WTC11 (cell line): ENCODE results near the gene AKIRIN1.

ENCODE experiments used
- CREM ChIP-seq: sonication (generic); formaldehyde crosslinking; IDR thresholded peaks from 2 replicates; pipeline ENCODE4 v1.8.1; 2022; ENCODE audit warnings: mild to moderate bottlenecking, missing genetic modification reagents, moderate library complexity
- NFYB ChIP-seq: sonication (generic); formaldehyde crosslinking; conservative IDR thresholded peaks from 2 replicates; pipeline ENCODE4 v1.8.0; 2022; ENCODE audit warnings: low read depth, missing genetic modification reagents
- TF ChIP-seq, protein P1 (sequence below): sonication (generic); formaldehyde crosslinking; IDR thresholded peaks from 2 replicates; pipeline ENCODE4 v1.8.0; 2022; ENCODE audit warnings: mild to moderate bottlenecking, missing genetic modification reagents
- TF ChIP-seq, protein P2 (sequence below): fragments of 200-600 bp; IDR thresholded peaks from 2 replicates; pipeline ENCODE4 v1.8.0; 2022; ENCODE audit warnings: antibody characterized with exemption
- TF ChIP-seq, protein P3 (sequence below): sonication (generic); formaldehyde crosslinking; IDR thresholded peaks from 2 replicates; pipeline ENCODE4 v1.8.1; 2023; ENCODE audit warnings: mild to moderate bottlenecking, missing genetic modification reagents

DNA sequence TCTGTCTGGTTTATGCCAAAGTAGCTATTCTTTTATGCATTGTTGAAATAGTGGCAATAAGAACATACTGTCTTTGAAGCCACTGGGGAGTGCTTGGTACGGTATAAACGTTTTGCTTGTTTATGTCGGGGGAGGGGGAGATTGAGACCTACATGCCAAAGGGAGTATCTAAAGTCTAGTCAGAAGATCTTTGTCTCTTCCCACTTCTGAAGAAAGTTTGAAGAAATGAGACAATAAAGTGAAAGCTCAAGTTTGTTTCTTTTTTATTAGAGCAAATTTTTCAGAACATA is 6.8 kb downstream of the AKIRIN1 start:
- TF ChIP-seq, protein P1, sequence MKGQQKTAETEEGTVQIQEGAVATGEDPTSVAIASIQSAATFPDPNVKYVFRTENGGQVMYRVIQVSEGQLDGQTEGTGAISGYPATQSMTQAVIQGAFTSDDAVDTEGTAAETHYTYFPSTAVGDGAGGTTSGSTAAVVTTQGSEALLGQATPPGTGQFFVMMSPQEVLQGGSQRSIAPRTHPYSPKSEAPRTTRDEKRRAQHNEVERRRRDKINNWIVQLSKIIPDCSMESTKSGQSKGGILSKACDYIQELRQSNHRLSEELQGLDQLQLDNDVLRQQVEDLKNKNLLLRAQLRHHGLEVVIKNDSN = no peak
- TF ChIP-seq, protein P2, sequence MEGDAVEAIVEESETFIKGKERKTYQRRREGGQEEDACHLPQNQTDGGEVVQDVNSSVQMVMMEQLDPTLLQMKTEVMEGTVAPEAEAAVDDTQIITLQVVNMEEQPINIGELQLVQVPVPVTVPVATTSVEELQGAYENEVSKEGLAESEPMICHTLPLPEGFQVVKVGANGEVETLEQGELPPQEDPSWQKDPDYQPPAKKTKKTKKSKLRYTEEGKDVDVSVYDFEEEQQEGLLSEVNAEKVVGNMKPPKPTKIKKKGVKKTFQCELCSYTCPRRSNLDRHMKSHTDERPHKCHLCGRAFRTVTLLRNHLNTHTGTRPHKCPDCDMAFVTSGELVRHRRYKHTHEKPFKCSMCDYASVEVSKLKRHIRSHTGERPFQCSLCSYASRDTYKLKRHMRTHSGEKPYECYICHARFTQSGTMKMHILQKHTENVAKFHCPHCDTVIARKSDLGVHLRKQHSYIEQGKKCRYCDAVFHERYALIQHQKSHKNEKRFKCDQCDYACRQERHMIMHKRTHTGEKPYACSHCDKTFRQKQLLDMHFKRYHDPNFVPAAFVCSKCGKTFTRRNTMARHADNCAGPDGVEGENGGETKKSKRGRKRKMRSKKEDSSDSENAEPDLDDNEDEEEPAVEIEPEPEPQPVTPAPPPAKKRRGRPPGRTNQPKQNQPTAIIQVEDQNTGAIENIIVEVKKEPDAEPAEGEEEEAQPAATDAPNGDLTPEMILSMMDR = no peak
- TF ChIP-seq NFYB (CRISPR knock-in tag) (no peak), CREM (CRISPR knock-in tag) (no peak)
- TF ChIP-seq, protein P3, sequence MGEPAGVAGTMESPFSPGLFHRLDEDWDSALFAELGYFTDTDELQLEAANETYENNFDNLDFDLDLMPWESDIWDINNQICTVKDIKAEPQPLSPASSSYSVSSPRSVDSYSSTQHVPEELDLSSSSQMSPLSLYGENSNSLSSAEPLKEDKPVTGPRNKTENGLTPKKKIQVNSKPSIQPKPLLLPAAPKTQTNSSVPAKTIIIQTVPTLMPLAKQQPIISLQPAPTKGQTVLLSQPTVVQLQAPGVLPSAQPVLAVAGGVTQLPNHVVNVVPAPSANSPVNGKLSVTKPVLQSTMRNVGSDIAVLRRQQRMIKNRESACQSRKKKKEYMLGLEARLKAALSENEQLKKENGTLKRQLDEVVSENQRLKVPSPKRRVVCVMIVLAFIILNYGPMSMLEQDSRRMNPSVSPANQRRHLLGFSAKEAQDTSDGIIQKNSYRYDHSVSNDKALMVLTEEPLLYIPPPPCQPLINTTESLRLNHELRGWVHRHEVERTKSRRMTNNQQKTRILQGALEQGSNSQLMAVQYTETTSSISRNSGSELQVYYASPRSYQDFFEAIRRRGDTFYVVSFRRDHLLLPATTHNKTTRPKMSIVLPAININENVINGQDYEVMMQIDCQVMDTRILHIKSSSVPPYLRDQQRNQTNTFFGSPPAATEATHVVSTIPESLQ (CRISPR knock-in tag) = no peak
